DLD1 (cell line): Measurements from ENCODE around the gene C1orf105.

Source experiments
- in situ Hi-C: cut with HindIII; loops from 2 replicates; pipeline ENCODE4 v1.10.0; 2017; ENCODE audit warnings: low sequenced_read_pairs

C1orf105 gene

GRCh38 chr1:172515927-172516326 lies 95.4 kb downstream of the C1orf105 start:
- in situ Hi-C loops: no loop called here

- in situ Hi-C loops: no loop called here
These were observed 96.6 kb downstream of the C1orf105 start for GRCh38 chr1:172517081-172517480.

GRCh38 chr1:172517545-172517944 lies 97.1 kb downstream of the C1orf105 start:
- in situ Hi-C loops: no loop called here
